ENCODE results near the gene LAMTOR3.

The LAMTOR3 gene

GRCh38 chr4:99861120-99861905, 32.9 kb downstream of the LAMTOR3 start:
- DNase-seq = no peak

- no peak for DNase-seq
Measured at GRCh38 chr4:99860521-99860920, 33.7 kb downstream of the LAMTOR3 start.

- no peak for DNase-seq
Measured at GRCh38 chr4:99859618-99860017, 34.6 kb downstream of the LAMTOR3 start.

- no peak for DNase-seq
Measured at GRCh38 chr4:99857307-99857706, 36.9 kb downstream of the LAMTOR3 start.

GRCh38 chr4:99856166-99856565, 38.1 kb downstream of the LAMTOR3 start:
- DNase-seq = no peak

- no peak for DNase-seq
Measured at GRCh38 chr4:99855678-99856077, 38.5 kb downstream of the LAMTOR3 start.

GRCh38 chr4:99853999-99854398, 40.2 kb downstream of the LAMTOR3 start:
- no peak for DNase-seq

GRCh38 chr4:99853190-99853589, 41.0 kb downstream of the LAMTOR3 start:
- no peak for DNase-seq

GRCh38 chr4:99852199-99852749, 42.0 kb downstream of the LAMTOR3 start:
- no peak for DNase-seq

GRCh38 chr4:99848591-99849001, 45.6 kb downstream of the LAMTOR3 start:
- DNase-seq = no peak

- DNase-seq = no peak
Measured at GRCh38 chr4:99847362-99847976, 46.8 kb downstream of the LAMTOR3 start.

GRCh38 chr4:99846891-99847290, 47.3 kb downstream of the LAMTOR3 start:
- DNase-seq = no peak

GRCh38 chr4:99845708-99846469, 48.3 kb downstream of the LAMTOR3 start:
- DNase-seq = no peak

- DNase-seq = no peak
Measured at GRCh38 chr4:99845179-99845578, 49.0 kb downstream of the LAMTOR3 start.

- no peak for DNase-seq
Measured at GRCh38 chr4:99844048-99844447, 50.2 kb downstream of the LAMTOR3 start.

- DNase-seq = no peak
Measured at GRCh38 chr4:99843413-99843812, 50.8 kb downstream of the LAMTOR3 start.

GRCh38 chr4:99841129-99841528, 53.1 kb downstream of the LAMTOR3 start:
- no peak for DNase-seq

GRCh38 chr4:99838927-99839326, 55.3 kb downstream of the LAMTOR3 start:
- DNase-seq = no peak

GRCh38 chr4:99835942-99836341, 58.3 kb downstream of the LAMTOR3 start:
- DNase-seq = no peak

GRCh38 chr4:99834569-99834968, 59.7 kb downstream of the LAMTOR3 start:
- DNase-seq = no peak

GRCh38 chr4:99833756-99834155, 60.5 kb downstream of the LAMTOR3 start:
- DNase-seq = no peak

GRCh38 chr4:99832758-99833157, 61.5 kb downstream of the LAMTOR3 start:
- no peak for DNase-seq

- DNase-seq = no peak
Measured at GRCh38 chr4:99832321-99832720, 61.9 kb downstream of the LAMTOR3 start.
